Activated naive CD8-positive, alpha-beta T cell treated with anti-CD3 and anti-CD28 coated beads, Interleukin-2, amount 50 U/mL, for 24 hours (primary cell): ENCODE measurements around the gene SLC27A1.
A peak's percentile ranks its signal among the peaks of the same experiment; 100 is the strongest.
"Not testable (repeated sequence)": the region's sequence is repeated elsewhere in the genome, so short reads cannot be mapped to it uniquely, and the experiment has no call there.

ENCODE experiments used
- ATAC-seq: fragments of 150-1000 bp; cut with Tn5 transposase; one replicate; pipeline ENCODE4 v1.10.0; 2021
- DNase-seq: peaks from one replicate; pipeline ENCODE4 v3.0.0; 2021
- H3K27ac Mint-ChIP-seq: one replicate; pipeline ENCODE4 v1.8.0; 2021; ENCODE audit warnings: mild to moderate bottlenecking, mixed read lengths
- H3K27me3 Mint-ChIP-seq: one replicate; pipeline ENCODE4 v1.8.0; 2021; ENCODE audit warnings: mixed read lengths
- H3K36me3 Mint-ChIP-seq: one replicate; pipeline ENCODE4 v1.8.0; 2021; ENCODE audit warnings: low read depth, mixed read lengths
- H3K4me1 Mint-ChIP-seq: one replicate; pipeline ENCODE4 v1.8.0; 2021; ENCODE audit warnings: mixed read lengths
- H3K4me3 Mint-ChIP-seq: one replicate; pipeline ENCODE4 v1.8.0; 2021; ENCODE audit warnings: mild to moderate bottlenecking, moderate library complexity, mixed read lengths
- H3K9me3 Mint-ChIP-seq: one replicate; pipeline ENCODE4 v1.8.0; 2021; ENCODE audit warnings: mixed read lengths

Gene SLC27A1

GRCh38 chr19:17488593-17489391, 18.5 kb downstream of the SLC27A1 start:
- no peaks in the 10 kb centered on the region for H3K9me3 Mint-ChIP-seq
- DNase-seq (peak; percentile 86), ATAC-seq (peak; percentile 94)
- H3K36me3 Mint-ChIP-seq: no peaks in the 10 kb centered on the region
- peak overlapping the region; percentile 92 for H3K27ac Mint-ChIP-seq
- peaks cover 37% of the 10 kb centered on the region for H3K4me1 Mint-ChIP-seq
- H3K4me3 Mint-ChIP-seq: peak overlapping the region; percentile 80
- H3K27me3 Mint-ChIP-seq: no peaks in the 10 kb centered on the region

- H3K9me3 Mint-ChIP-seq: no peaks in the 10 kb centered on the region
- no peaks in the 10 kb centered on the region for H3K27me3 Mint-ChIP-seq
- peak overlapping the region; percentile 80 for H3K4me3 Mint-ChIP-seq
- H3K36me3 Mint-ChIP-seq: no peaks in the 10 kb centered on the region
- H3K4me1 Mint-ChIP-seq: peaks cover 36% of the 10 kb centered on the region
- H3K27ac Mint-ChIP-seq: no peak overlapping the region
- no peak for ATAC-seq
- no peak for DNase-seq
These were observed 19.2 kb downstream of the SLC27A1 start for GRCh38 chr19:17489392-17490030.

- Mint-ChIP-seq H3K36me3 (no peaks in the 10 kb centered on the region), H3K4me1 (peaks cover 36% of the 10 kb centered on the region), H3K27ac (no peak overlapping the region), H3K9me3 (no peaks in the 10 kb centered on the region), H3K27me3 (no peaks in the 10 kb centered on the region), H3K4me3 (no peak overlapping the region)
- ATAC-seq: no peak
- no peak for DNase-seq
These were observed 20.1 kb downstream of the SLC27A1 start for GRCh38 chr19:17490411-17490810.

- peaks cover 42% of the 10 kb centered on the region for H3K4me1 Mint-ChIP-seq
- H3K4me3 Mint-ChIP-seq: no peak overlapping the region
- ATAC-seq (no peak), DNase-seq (no peak)
- H3K9me3 Mint-ChIP-seq: no peaks in the 10 kb centered on the region
- no peak overlapping the region for H3K27ac Mint-ChIP-seq
- H3K36me3 Mint-ChIP-seq: no peaks in the 10 kb centered on the region
- no peaks in the 10 kb centered on the region for H3K27me3 Mint-ChIP-seq
These were observed 21.0 kb downstream of the SLC27A1 start for GRCh38 chr19:17491287-17491686.

GRCh38 chr19:17495639-17496296, 25.4 kb downstream of the SLC27A1 start:
- H3K36me3 Mint-ChIP-seq: no peaks in the 10 kb centered on the region
- no peak overlapping the region for H3K4me3 Mint-ChIP-seq
- H3K4me1 Mint-ChIP-seq: peaks cover 25% of the 10 kb centered on the region
- no peak overlapping the region for H3K27ac Mint-ChIP-seq
- DNase-seq: no peak
- no peaks in the 10 kb centered on the region for H3K27me3 Mint-ChIP-seq
- no peak for ATAC-seq
- H3K9me3 Mint-ChIP-seq: no peaks in the 10 kb centered on the region

GRCh38 chr19:17496337-17496997, 26.1 kb downstream of the SLC27A1 start:
- peaks cover 22% of the 10 kb centered on the region for H3K4me1 Mint-ChIP-seq
- DNase-seq (peak; percentile 90), ATAC-seq (peak; percentile 94)
- no peaks in the 10 kb centered on the region for H3K36me3 Mint-ChIP-seq
- no peaks in the 10 kb centered on the region for H3K9me3 Mint-ChIP-seq
- H3K27ac Mint-ChIP-seq: no peak overlapping the region
- no peak overlapping the region for H3K4me3 Mint-ChIP-seq
- H3K27me3 Mint-ChIP-seq: no peaks in the 10 kb centered on the region

GRCh38 chr19:17497149-17497798, 26.9 kb downstream of the SLC27A1 start:
- H3K27ac Mint-ChIP-seq: no peak overlapping the region
- no peaks in the 10 kb centered on the region for H3K9me3 Mint-ChIP-seq
- H3K4me3 Mint-ChIP-seq: no peak overlapping the region
- H3K4me1 Mint-ChIP-seq: peaks cover 22% of the 10 kb centered on the region
- H3K27me3 Mint-ChIP-seq: no peaks in the 10 kb centered on the region
- no peak for ATAC-seq
- no peaks in the 10 kb centered on the region for H3K36me3 Mint-ChIP-seq
- DNase-seq: no peak

GRCh38 chr19:17499025-17499424, 28.7 kb downstream of the SLC27A1 start:
- ATAC-seq, H3K27me3 Mint-ChIP-seq, H3K9me3 Mint-ChIP-seq, H3K36me3 Mint-ChIP-seq, H3K27ac Mint-ChIP-seq, DNase-seq, H3K4me3 Mint-ChIP-seq: not testable (repeated sequence)
- peaks cover 23% of the 10 kb centered on the region for H3K4me1 Mint-ChIP-seq

- Mint-ChIP-seq H3K27ac (peak overlapping the region; percentile 83), H3K27me3 (no peaks in the 10 kb centered on the region), H3K36me3 (no peaks in the 10 kb centered on the region), H3K9me3 (no peaks in the 10 kb centered on the region), H3K4me3 (no peak overlapping the region), H3K4me1 (peaks cover 23% of the 10 kb centered on the region)
- ATAC-seq: no peak
- no peak for DNase-seq
These were observed 29.5 kb downstream of the SLC27A1 start for GRCh38 chr19:17499648-17500446.

GRCh38 chr19:17500447-17501198, 30.3 kb downstream of the SLC27A1 start:
- Mint-ChIP-seq H3K4me1 (peaks cover 22% of the 10 kb centered on the region), H3K4me3 (no peak overlapping the region), H3K36me3 (no peaks in the 10 kb centered on the region), H3K9me3 (no peaks in the 10 kb centered on the region), H3K27me3 (no peaks in the 10 kb centered on the region), H3K27ac (no peak overlapping the region)
- DNase-seq: no peak
- no peak for ATAC-seq

- peaks cover 19% of the 10 kb centered on the region for H3K4me1 Mint-ChIP-seq
- no peak overlapping the region for H3K27ac Mint-ChIP-seq
- H3K4me3 Mint-ChIP-seq: no peak overlapping the region
- no peaks in the 10 kb centered on the region for H3K9me3 Mint-ChIP-seq
- peaks cover 8% of the 10 kb centered on the region for H3K36me3 Mint-ChIP-seq
- H3K27me3 Mint-ChIP-seq: no peaks in the 10 kb centered on the region
- DNase-seq (no peak), ATAC-seq (no peak)
These were observed 32.9 kb downstream of the SLC27A1 start for GRCh38 chr19:17503240-17503639.

- no peaks in the 10 kb centered on the region for H3K27me3 Mint-ChIP-seq
- H3K27ac Mint-ChIP-seq: no peak overlapping the region
- no peaks in the 10 kb centered on the region for H3K9me3 Mint-ChIP-seq
- DNase-seq: no peak
- no peak overlapping the region for H3K4me3 Mint-ChIP-seq
- peaks cover 10% of the 10 kb centered on the region for H3K36me3 Mint-ChIP-seq
- H3K4me1 Mint-ChIP-seq: peaks cover 23% of the 10 kb centered on the region
- no peak for ATAC-seq
These were observed 33.7 kb downstream of the SLC27A1 start for GRCh38 chr19:17504030-17504429.

GRCh38 chr19:17504456-17504855, 34.1 kb downstream of the SLC27A1 start:
- Mint-ChIP-seq H3K36me3 (peaks cover 10% of the 10 kb centered on the region), H3K9me3 (no peaks in the 10 kb centered on the region), H3K4me3 (no peak overlapping the region), H3K27me3 (no peaks in the 10 kb centered on the region), H3K27ac (no peak overlapping the region), H3K4me1 (peaks cover 26% of the 10 kb centered on the region)
- DNase-seq (no peak), ATAC-seq (no peak)
